ENCODE measurements around the gene CTSC.
"Not testable (repeated sequence)": the region's sequence is repeated elsewhere in the genome, so short reads cannot be mapped to it uniquely, and the experiment has no call there.

Gene CTSC

DNA sequence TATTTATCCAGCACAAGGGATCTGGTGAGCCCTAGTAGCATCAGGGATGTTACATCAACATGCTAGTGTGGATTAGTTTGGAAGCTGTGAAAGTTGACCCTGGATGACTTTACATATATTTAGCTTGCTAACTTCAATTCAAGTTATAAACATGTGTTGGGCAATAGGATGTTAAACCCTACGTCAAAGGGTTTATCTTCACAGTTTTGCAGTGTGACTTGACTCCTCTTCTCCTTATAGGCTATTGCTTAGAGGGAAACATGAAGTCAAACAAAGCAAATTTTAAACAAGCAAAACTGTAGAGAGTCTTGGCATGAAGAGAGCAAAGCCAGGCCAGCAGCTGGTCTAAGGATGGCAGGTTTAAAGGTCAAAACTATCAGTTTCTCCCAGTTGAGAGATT, 11.3 kb upstream of the CTSC start:
- no peak for DNase-seq

DNA sequence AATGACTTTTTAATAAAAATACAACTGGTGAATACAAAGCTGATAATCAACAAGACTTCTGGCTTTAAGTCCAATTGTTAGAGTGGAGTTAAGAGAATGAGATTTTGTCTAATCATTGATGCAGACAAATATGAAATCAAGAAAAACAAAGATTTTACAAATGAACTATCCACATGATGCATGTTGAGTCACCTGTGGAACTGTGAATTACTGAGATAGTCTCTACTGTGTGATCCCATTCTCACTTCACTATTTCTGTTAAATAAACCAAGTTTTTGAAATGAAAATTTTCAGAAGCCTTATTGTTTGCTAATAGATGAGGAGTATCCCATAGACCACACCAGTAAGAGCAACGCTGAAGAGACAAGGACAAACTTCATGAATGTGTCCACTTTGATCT, 8.4 kb upstream of the CTSC start:
- no peak for DNase-seq

DNA sequence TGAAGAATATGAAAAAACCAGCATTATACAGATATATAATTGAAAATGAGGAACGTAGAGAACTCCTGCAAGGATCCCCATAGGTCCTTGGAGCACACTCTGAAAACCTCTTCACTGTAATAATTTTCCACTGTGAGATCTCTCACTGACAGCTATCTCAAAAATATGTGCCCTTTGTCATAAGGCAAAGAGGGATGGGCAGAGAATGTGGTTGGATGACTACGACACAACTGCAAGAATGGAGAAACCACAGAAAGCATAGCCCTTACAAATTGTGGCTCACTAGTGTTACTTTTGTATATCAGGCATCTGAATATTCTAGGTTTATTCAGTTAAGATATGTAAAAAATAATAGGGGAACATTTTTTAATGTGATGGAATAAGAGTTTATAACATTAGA, 7.9 kb upstream of the CTSC start:
- no peak for DNase-seq

DNA sequence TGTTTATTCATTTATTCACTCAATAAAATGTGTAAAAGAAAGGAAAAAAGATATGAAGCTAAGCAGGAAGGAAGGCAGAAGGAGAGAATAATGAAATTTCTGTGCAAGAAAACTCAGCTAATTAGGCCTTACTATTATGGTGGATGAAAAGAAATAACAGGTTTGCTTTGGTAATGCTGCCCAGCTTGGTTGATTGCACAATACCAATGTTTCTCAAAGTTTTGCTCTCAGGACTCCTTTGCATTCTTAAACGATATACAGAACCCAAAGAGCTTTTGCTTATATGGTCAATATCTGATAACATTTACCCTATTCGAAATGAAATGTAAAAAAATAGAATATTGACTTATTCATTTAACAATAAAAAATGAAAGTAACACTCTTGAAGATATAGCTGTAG, 7.3 kb upstream of the CTSC start:
- no peak for DNase-seq

DNA sequence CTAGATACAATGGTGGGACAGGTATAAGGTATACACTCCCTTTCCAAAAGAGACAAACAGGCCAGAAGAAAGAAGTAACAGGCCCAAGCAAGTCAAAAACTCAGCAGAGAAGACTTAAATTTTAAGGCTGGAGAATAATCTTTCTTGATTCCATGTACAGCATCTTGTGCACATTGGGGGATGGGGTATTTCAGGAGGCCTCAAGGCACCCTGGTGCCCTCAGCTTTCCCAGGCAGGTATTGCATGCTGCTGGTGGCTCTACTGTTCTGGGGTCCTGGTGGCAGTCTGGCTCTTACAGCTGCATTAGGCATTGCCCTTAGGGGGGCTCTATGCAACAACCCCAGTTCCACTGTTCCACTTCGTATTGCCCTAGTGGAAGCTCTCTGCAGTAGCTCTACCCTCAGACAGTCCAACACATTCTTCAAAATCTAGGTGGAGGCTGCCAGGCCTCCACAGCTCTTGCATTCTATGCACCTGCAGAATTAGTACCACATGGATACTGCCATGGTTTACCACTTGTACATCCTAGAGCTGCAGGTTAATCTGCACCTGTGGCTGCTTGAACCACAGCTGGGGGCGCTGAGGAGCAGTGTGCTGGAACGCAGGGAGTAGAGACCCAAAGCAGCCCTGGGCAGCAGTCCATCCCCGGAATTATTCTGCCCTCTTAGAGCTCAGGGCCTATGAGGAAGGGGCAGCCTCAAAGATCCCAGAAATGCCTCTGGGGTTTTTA, 4.2 kb upstream of the CTSC start:
- DNase-seq: no peak

DNA sequence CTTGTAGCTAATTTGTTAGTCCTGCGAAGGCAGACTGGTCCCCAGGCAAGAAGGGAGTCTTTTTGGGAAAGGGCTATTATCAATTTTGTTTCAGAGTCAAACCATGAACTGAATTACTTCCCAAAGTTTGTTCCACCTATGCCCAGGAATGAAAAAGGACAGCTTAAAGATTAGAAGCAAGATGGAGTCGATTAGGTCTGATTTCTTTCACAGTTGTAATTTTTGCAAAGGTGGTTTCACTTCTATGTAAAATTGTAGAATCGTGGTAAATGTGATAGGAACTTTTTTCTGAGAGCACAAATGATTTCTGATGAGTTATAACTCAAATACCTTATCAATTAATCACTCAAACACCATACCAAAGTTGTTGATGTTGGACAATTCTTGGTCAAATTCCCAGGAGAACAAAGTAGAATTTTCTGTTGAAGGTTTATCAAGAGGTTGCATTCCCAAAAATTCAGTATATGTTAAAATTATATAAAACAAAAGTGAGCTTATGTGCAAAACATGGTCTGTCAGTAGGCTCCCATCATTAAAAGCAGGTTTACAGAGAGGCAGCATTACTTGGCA, 2.9 kb upstream of the CTSC start:
- DNase-seq: no peak

DNA sequence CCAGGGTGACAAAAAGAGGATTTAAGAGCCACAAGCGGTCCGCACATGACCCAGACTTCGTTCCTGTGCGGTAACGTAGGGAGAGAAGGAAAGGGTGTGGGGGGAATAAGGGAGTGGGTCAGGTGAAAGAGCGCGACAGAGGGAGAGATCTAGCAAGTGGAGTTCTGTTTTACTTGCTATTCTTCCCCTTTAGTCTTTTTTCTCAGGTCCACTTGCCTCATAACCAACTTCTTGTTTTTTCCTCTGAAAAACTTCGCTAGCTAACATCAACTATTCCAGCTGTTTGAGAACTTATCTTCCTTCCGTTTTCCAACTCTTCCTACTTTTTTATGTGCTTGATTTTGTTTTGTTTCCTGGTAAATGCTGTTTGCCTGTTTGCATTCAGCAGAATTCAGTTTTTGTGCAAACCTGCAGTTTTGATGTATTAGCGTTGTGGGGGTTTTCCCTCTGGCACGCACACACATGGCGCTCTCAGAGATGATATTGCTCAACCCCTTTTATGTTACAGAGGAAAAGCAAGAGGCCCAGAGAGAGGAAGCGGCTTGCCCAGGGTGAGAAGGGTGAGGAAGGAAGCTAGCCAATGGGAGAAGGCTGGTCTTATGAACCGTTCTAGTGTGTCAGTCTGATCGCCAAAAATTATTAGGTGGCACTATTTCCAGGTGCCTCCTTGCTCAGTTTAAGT, 592 bp upstream of the CTSC start:
- peak; percentile 78 for DNase-seq

DNA sequence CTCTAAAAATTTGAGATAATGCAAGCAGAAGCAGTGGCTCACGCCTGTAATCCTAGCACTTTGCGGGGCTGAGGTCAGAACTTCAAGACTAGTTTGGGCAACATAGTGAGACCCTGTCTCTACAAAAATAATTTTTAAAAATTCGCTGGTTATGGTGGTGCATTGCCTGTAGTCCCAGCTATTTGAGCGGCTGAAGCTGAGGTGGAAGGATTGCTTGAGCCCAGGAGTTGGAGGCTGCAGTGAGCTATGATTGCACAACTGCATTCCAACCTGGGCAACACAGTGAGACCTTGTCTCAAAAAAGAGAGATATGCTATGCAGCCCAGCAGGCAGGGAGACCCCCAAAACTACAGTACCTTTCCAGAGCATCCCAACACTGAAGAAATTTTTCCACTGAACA, 2.3 kb downstream of the CTSC start:
- DNase-seq: no peak

DNA sequence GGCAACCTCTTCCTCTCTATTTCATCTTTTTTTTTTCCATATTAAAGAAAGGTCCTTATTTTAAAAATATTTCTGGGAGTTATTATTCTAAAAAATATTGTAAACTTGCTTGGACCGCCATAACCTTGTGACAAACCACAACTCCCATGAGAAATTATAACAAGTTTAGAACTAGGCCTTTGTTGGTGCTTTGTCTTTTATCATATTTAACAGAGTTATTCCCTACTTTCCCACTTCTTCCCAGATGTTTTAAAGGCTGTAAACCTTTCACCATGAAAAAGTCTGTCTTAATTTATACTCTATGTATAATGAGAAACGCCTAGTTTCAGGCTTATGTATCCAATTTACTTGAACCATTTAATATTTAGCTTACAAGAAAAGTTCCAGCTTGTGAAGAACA, 3.7 kb downstream of the CTSC start:
- no peak for DNase-seq

DNA sequence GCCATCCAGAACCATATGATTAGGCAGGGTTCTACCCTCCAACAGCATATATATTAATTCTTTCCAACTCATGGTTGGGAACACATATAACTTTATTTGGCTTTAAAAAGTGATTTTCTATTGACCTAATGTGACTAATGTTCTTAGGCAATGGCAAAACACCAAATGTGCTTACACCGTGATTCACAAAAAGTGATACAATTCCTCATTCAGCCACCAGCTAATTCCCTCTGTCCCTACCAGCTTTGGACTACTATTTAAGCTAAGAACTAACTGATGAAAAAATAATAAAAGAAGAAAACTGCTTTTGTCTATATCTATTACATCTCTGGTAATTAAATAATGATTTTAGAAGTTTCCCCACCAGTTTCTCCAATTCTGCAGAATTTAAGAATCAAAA, 4.7 kb downstream of the CTSC start:
- DNase-seq: no peak

DNA sequence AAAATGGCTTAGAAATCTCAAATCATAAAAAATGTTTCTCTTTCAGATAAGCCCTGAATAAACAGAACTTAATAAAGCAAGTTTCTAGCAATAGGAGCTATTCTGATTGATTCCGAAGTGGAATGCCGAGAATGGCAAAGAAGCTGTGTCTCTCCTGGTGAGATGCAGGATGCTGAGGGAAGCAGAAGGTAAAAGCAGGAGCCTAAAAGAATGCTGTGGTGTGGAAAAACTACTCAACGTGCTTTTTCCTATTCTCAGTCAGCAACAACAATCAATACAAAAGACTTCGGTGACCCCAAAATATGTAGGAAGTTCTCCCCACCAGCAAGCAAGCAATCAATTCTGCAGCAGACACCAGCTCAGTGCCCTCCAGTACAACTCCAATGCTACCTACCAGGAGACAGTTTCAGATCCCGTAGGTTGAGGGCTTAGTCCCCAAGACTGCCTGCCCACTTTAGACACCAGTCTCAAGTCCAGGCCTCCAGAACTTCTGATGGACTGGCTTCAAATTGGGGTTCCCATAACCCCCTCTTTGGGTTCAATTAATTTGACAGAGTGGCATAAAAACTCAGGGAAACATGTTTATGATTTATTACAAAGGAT, 6.6 kb downstream of the CTSC start:
- no peak for DNase-seq

DNA sequence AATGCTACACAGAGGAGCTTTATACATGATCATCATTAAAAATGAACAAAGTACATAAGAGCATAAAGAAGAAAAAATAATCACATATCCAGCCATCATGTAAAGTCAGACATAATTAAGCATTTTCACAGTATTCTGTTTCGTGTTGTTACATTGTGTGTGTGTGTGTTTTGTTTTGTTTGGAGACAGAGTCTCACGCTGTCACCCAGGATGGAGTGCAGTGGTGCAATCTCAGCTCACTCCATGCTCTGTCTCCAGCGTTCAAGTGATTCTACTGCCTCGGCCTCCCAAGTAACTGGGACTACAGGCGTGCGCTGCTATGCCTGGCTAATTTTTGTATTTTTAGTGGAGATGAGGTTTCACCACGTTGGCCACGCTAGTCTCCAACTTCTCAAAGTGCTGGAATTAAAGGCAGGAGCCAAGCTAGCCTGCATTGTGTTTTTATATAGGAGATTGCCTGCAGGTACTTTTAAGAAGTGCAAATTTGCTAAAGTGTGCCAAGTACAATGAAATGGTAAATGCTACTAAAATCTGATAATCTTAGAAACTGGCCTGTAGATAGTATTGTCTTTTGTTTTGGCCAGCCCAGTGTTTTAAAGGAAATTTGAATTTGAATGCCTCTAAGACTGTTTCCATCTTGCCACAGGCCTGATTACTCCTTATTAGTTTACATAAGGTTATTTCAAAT, 7.8 kb downstream of the CTSC start:
- DNase-seq: no peak

DNA sequence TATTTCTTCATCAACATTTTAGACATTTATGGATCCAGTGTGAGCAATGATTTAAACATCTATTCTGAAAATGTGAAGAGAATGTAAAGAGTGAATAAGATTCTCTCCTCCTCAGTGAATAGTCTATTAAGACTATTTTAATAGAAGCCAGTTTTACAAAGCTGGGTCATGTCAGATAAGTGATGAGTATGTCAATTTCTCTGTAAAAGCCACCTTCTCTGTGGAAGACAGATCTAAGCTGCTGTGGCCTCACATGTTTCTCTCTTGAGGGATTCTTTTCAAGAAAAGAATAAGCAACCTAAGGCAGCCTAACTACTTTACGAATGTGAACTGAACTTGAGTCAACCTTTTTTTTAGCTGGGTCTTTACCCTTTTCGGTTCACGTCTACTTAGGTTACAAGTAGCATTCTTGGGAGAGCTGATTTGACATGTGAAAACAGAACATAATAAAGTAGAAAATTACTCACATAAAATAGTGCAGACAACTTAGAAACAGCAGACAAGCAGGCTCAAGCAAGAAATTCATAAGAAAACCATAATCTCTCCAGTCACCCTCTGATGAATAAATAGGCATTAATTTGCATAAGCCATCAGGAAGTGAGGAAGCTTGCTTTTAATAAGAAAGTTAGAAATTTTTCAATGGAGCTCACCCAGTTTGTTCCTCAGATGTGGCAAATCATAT, 9.9 kb downstream of the CTSC start:
- DNase-seq: no peak

DNA sequence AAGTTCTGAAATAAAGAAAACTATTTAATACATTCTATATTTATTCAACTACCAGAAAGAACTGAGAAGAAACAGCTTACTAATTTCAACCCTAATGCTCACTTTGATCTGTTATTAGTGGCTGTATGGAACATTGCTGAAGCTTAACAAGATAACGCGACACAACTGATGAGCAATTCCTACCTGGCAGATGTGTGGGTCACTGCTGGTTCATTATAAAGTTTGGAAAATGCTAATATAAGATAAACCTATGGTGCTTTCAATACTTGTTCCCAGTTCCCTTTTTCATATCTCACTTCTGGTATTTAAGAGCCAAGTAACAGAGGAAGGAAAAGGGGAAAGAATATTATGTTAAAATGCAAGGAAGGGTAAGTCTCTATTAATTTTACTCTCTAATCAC, 10.5 kb downstream of the CTSC start:
- DNase-seq: no peak

DNA sequence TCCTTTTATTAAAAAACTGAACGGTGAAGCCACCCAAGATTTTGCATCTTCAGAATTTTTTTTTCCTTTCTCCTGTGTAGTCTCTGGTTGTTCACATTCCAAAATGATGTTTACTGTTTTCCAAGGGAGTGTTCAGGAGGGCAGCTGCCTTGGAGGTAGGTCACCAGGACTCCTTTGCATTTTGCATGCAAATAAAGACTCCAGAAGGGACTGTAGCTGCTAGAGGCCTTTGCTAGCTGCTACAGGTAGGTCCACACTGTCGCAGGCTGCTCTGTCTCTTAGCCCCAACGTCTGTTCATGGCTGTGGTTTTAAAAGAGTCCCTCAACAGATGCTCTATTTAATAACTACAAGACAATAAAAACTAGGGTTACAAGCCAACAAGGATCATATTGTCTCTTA, 11.4 kb downstream of the CTSC start:
- no peak for DNase-seq

DNA sequence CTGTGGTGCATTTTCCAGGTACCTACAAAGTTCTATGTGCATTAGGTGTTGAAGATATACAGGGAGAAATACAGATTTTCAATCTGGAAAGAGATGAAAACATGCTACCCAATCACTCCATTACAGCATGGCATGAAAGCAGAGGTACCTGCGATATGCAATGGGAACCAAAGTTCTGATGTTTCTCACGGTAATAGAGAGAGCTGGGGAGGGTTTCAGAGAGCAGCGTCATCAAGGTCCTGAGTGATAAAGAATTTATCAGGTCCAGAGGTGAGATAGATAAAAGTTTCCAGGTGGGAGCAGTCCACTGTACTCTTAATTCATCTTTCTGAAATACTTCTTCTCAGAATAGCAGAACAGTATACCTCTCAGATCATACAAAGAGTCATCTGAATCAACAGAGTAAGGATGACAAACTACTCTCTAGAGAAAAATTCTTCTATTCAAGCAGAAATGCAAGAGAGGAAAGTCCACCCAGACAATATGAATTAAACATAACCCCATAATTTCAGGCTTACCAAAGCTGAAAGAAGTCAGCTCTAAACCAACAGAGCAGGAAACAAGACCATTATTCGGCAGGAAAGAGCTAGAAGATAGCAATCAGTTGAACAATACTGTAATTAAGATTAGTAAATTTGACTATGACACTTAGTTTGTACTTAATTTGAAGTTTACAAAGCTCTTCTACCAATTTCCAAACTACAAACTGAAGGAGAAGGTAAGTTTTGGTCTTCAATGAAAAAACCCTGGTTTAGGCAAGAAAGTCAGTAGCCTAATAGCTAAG, 12.8 kb downstream of the CTSC start:
- DNase-seq: no peak

DNA sequence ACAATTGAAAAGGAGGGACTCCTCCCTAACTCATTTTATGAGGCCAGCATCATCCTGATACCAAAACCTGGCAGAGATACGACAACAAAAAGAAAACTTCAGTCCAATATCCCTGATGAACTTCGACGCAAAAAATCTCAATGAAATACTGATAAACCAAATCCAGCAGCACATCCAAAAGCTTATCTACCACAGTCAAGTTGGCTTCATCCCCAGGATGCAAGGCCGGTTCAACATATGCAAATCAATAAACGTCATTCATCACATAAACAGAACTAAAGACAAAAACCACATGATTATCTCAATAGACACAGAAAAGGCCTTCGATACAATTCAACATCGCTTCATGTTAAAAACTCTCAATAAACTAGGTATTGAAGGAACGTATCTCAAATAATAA, 14.7 kb downstream of the CTSC start:
- DNase-seq: not testable (repeated sequence)

DNA sequence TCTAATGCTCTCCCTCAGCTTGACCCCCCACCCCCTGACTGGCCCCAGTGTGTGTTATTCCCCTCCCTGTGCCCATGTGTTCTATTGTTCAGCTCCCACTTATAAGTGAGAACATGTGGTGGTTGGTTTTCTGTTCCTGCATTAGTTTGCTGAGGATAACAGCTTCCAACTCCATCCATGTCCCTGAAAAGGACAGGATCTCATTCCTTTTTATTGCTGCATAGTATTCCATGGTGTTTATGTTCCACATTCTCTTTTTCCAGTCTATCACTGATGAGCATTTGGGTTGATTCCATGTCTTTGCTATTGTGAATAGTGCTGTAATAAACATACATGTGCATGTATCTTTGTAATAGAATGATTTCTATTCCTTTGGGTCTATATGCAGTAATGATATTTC, 16.1 kb downstream of the CTSC start:
- not testable (repeated sequence) for DNase-seq

DNA sequence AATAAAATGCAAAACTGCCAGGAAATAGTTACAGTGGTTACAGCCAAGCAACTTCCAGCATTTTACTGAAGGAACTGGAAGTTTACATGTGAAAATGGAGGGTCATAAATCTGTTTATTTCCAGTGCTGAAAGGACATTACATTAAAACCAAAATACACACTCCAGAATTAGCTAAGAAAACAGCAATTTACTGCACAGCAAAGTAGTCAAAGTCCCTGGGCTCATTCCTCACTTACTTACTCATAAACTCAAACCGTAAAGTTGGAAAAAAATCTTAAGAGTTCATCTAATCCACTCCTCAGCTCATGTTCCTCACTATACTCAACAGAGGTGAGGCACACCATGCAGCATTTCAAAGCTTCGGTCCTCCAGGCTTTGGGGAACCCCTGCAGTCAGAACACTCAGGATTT, 17.4 kb downstream of the CTSC start:
- DNase-seq: no peak

DNA sequence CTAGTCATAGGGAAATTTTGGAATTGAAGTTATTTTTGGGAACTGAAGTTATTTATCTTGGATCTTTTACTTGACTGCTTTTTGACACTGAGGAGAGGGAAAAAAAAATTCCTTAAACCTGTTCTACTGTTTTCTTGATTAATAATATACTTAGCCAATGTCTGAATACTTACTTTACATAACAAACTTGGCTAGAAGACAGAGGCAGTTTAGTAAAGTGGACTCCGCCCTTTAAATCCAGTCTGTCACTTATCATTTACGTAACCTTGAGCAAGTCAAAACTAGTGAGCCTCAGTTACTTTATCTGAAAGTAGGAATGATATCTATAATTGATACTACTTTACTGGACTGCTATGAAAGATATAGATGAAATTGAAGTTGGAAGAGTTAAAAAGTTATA, 19.5 kb downstream of the CTSC start:
- no peak for DNase-seq

DNA sequence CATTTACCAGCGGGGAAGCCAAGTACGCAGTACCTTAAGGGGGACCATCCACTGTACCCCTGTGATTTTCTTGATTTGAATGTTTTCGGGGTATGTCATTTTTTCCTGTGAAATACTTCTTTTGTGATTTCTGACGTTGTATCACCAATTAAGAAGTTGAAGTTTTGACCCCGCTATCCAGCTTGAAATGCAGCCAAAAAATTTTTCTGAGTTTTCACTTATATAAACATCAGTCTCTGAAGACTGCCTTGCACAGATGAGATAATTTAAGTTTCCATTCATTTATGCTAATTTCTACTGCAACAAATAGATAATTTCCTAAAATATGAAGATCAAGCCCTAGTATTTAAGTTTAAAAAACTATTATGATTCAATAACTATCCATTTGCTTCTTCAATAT, 20.0 kb downstream of the CTSC start:
- no peak for DNase-seq

DNA sequence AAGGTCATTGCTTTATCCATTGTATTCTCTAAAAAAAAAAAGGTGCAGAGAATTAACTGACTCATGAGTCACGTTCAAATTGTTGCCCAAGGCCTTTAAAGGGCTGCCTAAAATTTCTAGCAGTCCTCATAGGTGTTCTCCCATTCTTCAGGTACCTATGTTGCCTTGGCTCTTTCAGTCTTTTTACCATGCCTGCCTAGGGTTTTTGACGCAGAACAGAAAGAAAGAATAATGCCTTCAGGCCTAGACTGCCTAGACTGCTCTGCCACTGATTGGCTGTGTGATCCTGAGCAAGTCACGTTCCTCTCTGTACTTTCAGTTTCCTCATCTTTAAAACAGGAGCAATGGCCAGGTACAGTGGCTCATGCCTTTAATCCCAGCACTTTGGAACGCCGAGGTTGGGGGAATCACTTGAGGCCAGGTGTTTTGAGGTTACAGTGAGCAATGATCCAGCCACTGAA, 21.5 kb downstream of the CTSC start:
- DNase-seq: no peak

Measured in NCI-H82 (cell line).